ENCODE data around the gene OGFR.

DNA sequence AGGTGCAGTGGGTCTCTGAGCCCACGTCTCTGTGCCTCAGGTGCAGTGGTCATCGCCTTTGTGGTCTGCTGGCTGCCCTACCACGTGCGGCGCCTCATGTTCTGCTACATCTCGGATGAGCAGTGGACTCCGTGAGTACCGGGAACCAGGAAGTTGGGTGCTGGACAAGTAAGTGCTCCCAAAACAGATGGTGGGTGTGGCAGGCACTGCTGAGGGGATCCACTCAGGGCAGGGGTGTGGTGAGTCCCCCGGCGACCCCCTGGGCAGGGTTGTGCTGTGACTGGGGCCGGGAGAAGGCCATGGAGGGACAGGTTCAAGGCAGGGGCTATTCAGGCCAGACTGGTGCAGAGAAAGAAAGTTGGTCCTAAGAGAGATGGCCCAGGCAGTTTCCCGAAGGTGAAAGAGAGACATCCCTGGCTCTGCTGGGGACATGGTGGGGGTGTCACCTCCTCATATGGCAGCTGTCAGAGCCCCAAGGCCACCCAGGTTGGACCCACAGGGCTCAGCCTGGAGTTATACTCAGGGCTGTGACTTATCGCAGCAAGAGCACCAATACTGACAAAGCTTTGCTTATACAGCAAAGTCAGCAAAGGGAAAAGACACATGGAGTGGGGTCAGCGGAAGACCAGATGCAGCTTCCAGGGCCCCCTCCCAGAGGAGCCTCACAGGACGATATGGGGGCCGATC lies 46.3 kb upstream of the OGFR start:
- no peak for TF ChIP-seq EZH2 (IDR thresholded peaks at IDR 0.05)
- TF ChIP-seq, protein P1, sequence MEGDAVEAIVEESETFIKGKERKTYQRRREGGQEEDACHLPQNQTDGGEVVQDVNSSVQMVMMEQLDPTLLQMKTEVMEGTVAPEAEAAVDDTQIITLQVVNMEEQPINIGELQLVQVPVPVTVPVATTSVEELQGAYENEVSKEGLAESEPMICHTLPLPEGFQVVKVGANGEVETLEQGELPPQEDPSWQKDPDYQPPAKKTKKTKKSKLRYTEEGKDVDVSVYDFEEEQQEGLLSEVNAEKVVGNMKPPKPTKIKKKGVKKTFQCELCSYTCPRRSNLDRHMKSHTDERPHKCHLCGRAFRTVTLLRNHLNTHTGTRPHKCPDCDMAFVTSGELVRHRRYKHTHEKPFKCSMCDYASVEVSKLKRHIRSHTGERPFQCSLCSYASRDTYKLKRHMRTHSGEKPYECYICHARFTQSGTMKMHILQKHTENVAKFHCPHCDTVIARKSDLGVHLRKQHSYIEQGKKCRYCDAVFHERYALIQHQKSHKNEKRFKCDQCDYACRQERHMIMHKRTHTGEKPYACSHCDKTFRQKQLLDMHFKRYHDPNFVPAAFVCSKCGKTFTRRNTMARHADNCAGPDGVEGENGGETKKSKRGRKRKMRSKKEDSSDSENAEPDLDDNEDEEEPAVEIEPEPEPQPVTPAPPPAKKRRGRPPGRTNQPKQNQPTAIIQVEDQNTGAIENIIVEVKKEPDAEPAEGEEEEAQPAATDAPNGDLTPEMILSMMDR (IDR thresholded peaks at IDR 0.05), result no peak

All from neural progenitor cell (in vitro differentiated cells).